GM23338 (cell line): ENCODE measurements around the gene GRID2. TPM values are rescaled to one million over a fixed set of nuclear protein-coding genes. Genes with fewer than 3 reads are reported as not detected.
"Not testable (repeated sequence)": the region's sequence is repeated elsewhere in the genome, so short reads cannot be mapped to it uniquely, and the experiment has no call there.

Experiments
- ATAC-seq: fragments of 200-7000 bp; cut with Tn5 transposase; 3 replicates; pipeline ENCODE4 v1.9.1; 2020
- DNase-seq: peaks from one replicate; pipeline ENCODE4 v3.0.0-alpha.2; 2015; ENCODE audit warnings: low spot score
- H2AFZ ChIP-seq: fragments of 200-600 bp; sonication (generic); 2 replicates; pipeline ENCODE4 v1.8.0; 2016; ENCODE audit warnings: antibody characterized with exemption, mild to moderate bottlenecking, moderate library complexity
- H3F3A ChIP-seq: fragments of 200-600 bp; sonication (generic); replicated peaks from 2 replicates; pipeline ENCODE4 v1.8.0; 2017; ENCODE audit warnings: antibody characterized with exemption, mixed run types, low read depth
- H3K27ac ChIP-seq: fragments of 200-600 bp; sonication (generic); 2 replicates; pipeline ENCODE4 v1.6.1; 2016; ENCODE audit warnings: low read depth
- H3K27me3 ChIP-seq: fragments of 200-600 bp; sonication (generic); 2 replicates; pipeline ENCODE4 v1.8.0; 2016; ENCODE audit warnings: mild to moderate bottlenecking, mixed run types, moderate library complexity; ENCODE audit not compliant: insufficient read depth
- H3K36me3 ChIP-seq: fragments of 200-600 bp; sonication (generic); 2 replicates; pipeline ENCODE4 v1.8.0; 2016; ENCODE audit warnings: mild to moderate bottlenecking; ENCODE audit not compliant: insufficient read depth
- H3K4me1 ChIP-seq: fragments of 200-600 bp; sonication (generic); 2 replicates; pipeline ENCODE4 v1.8.0; 2016; ENCODE audit warnings: mild to moderate bottlenecking, moderate library complexity; ENCODE audit not compliant: insufficient read depth
- H3K4me2 ChIP-seq: fragments of 200-600 bp; sonication (generic); 2 replicates; pipeline ENCODE4 v1.7.1; 2017; ENCODE audit warnings: mixed run types
- H3K4me3 ChIP-seq: fragments of 200-600 bp; sonication (generic); 2 replicates; pipeline ENCODE4 v1.6.1; 2016; ENCODE audit warnings: mixed run types
- H3K79me2 ChIP-seq: fragments of 200-600 bp; sonication (generic); replicated peaks from 2 replicates; pipeline ENCODE4 v1.8.0; 2017; ENCODE audit warnings: mild to moderate bottlenecking; ENCODE audit not compliant: insufficient read depth
- H3K9me2 ChIP-seq: fragments of 200-600 bp; sonication (generic); 2 replicates; pipeline ENCODE4 v1.8.0; 2017; ENCODE audit not compliant: insufficient read depth
- H4K20me1 ChIP-seq: fragments of 200-600 bp; sonication (generic); replicated peaks from 2 replicates; pipeline ENCODE4 v1.8.0; 2017; ENCODE audit warnings: mild to moderate bottlenecking; ENCODE audit not compliant: insufficient read depth
- H3K27ac Mint-ChIP-seq: 2 replicates; pipeline ENCODE4 v1.8.0; 2020; ENCODE audit warnings: inconsistent platforms, mild to moderate bottlenecking, moderate library complexity, mixed read lengths
- H3K27me3 Mint-ChIP-seq: 3 replicates; pipeline ENCODE4 v1.8.0; 2022; ENCODE audit warnings: low read depth, mild to moderate bottlenecking, moderate library complexity, mixed read lengths, inconsistent platforms; ENCODE audit not compliant: insufficient read depth, poor library complexity
- H3K36me3 Mint-ChIP-seq: 3 replicates; pipeline ENCODE4 v1.8.0; 2021; ENCODE audit warnings: low read depth, mild to moderate bottlenecking, inconsistent platforms, moderate library complexity, mixed read lengths
- H3K4me1 Mint-ChIP-seq: 3 replicates; pipeline ENCODE4 v1.8.0; 2020; ENCODE audit warnings: mild to moderate bottlenecking, inconsistent platforms, mixed read lengths
- H3K4me3 Mint-ChIP-seq: 3 replicates; pipeline ENCODE4 v1.8.0; 2021; ENCODE audit warnings: moderate library complexity, mild to moderate bottlenecking, inconsistent platforms, mixed read lengths
- H3K9me3 Mint-ChIP-seq: 3 replicates; pipeline ENCODE4 v1.8.0; 2020; ENCODE audit warnings: moderate library complexity, mild to moderate bottlenecking, inconsistent platforms, mixed read lengths
- CREB1 ChIP-seq: fragments of 250-450 bp; sonication (Bioruptor Pico); IDR thresholded peaks from 2 replicates; pipeline ENCODE4 v1.5.0; 2020; ENCODE audit warnings: low read depth, mild to moderate bottlenecking, moderate library complexity
- CTCF ChIP-seq, 2 experiments: fragments of 200-600 bp in 1 of 2; sonication (generic) in 1 of 2; conservative IDR thresholded peaks; 2 replicates each; pipeline versions ENCODE4 v1.5.1 to v1.6.1; 2016 to 2017; ENCODE audit warnings: antibody characterized with exemption in 2 of 2, low read depth in 2 of 2, mild to moderate bottlenecking in 2 of 2, moderate library complexity in 1 of 2
- ETS1 ChIP-seq: IDR thresholded peaks from 2 replicates; pipeline ENCODE4 v1.6.1; 2016; ENCODE audit warnings: antibody characterized with exemption
- EZH2 ChIP-seq: fragments of 200-600 bp; sonication (generic); IDR thresholded peaks from one replicate; pipeline ENCODE4 v1.8.0; 2017; ENCODE audit warnings: antibody characterized with exemption, mild to moderate bottlenecking, low read depth; ENCODE audit not compliant: unreplicated experiment
- NANOG ChIP-seq: IDR thresholded peaks from 2 replicates; pipeline ENCODE4 v1.6.1; 2016; ENCODE audit warnings: antibody characterized with exemption, borderline replicate concordance
- POLR2AphosphoS5 ChIP-seq: IDR thresholded peaks from 2 replicates; pipeline ENCODE4 v1.6.1; 2016; ENCODE audit warnings: antibody characterized with exemption, low read depth
- ZNF331 ChIP-seq: fragments of 250-450 bp; sonication (Bioruptor Pico); IDR thresholded peaks from 2 replicates; pipeline ENCODE4 v1.5.0; 2020; ENCODE audit warnings: low read depth, mild to moderate bottlenecking, moderate library complexity
- polyA plus RNA-seq: library from polyadenylated mRNA; unstranded; fragments of >200 nt; fragmentation: Nextera tagmentation; extraction: Ambion mirVana; gene quantifications from 2 replicates; pipeline ENCODE4 v1.2.1, GENCODE V29; 2016
- total RNA-seq: library from RNA; depleted of rRNA; stranded (reverse); fragments of >200 nt; shearing (Covaris generic); gene quantifications from 2 replicates; pipeline ENCODE4 v1.2.3, GENCODE V29; 2014

GRID2 gene
- total and polyA plus RNA-seq, 2 experiments from 2014 or later = 19.9 to 65.4 TPM

GRCh38 chr4:92270908-92271307, 32.9 kb upstream of the GRID2 start:
- peak; percentile 98 for ATAC-seq

GRCh38 chr4:92271551-92271950, 32.2 kb upstream of the GRID2 start:
- not testable (repeated sequence) for H3K4me3 Mint-ChIP-seq, H3K27ac Mint-ChIP-seq, DNase-seq, H3K9me2 ChIP-seq, H2AFZ ChIP-seq, H3K27me3 ChIP-seq, H3K36me3 Mint-ChIP-seq
- Histone ChIP-seq H3F3A (peaks cover 41% of the 10 kb centered on the region), H4K20me1 (peaks cover 41% of the 10 kb centered on the region), H3K4me1 (peaks cover 45% of the 10 kb centered on the region), H3K36me3 (peaks cover 80% of the 10 kb centered on the region), H3K79me2 (peaks cover 98% of the 10 kb centered on the region), H3K4me2 (peak overlapping the region; percentile 74), H3K4me3 (peak overlapping the region; percentile 91), H3K27ac (peak overlapping the region; percentile 89)
- H3K9me3 Mint-ChIP-seq = peaks cover 11% of the 10 kb centered on the region
- TF ChIP-seq ETS1 = peak; percentile 32; the same call in 1 of the 2 replicates
- TF ChIP-seq NANOG = peak; percentile 84
- peak; percentile 47; the same call in 1 of the 2 replicates for TF ChIP-seq CREB1 (CRISPR knock-in tag)
- peaks cover 18% of the 10 kb centered on the region for H3K27me3 Mint-ChIP-seq
- peaks cover 37% of the 10 kb centered on the region for H3K4me1 Mint-ChIP-seq
- peak; percentile 33 for ATAC-seq

More at GRCh38 chr4:92270908-92271307, 32.9 kb upstream of the GRID2 start:
- peaks cover 85% of the 10 kb centered on the region for H3K36me3 ChIP-seq
- H3K27ac Mint-ChIP-seq = no peak overlapping the region; the same call in 1 of the 2 replicates
- peak overlapping the region; percentile 91 for H3K4me3 ChIP-seq
- DNase-seq = peak; percentile 74
- peaks cover 38% of the 10 kb centered on the region for H3K4me1 Mint-ChIP-seq
- H3K4me1 ChIP-seq = peaks cover 46% of the 10 kb centered on the region
- no peak overlapping the region for H3K4me3 Mint-ChIP-seq
- H4K20me1 ChIP-seq = peaks cover 44% of the 10 kb centered on the region
- H3K27me3 ChIP-seq = no peaks in the 10 kb centered on the region
- no peaks in the 10 kb centered on the region; the same call in 1 of the 3 replicates for H3K36me3 Mint-ChIP-seq
- no peak overlapping the region for H2AFZ ChIP-seq
- peak overlapping the region; percentile 86 for H3K27ac ChIP-seq
- H3K79me2 ChIP-seq = peaks cover 99% of the 10 kb centered on the region
- TF ChIP-seq NANOG (no peak), ZNF331 (CRISPR knock-in tag) (no peak), EZH2 (no peak), POLR2AphosphoS5 (no peak; the same call in 1 of the 2 replicates), CTCF (conservative IDR thresholded peaks at IDR 0.05; ENCODE audit: low read depth in 2 of 2) (peak; percentile 63 to 67)
- peaks cover 15% of the 10 kb centered on the region for H3K27me3 Mint-ChIP-seq
- H3K9me2 ChIP-seq = no peaks in the 10 kb centered on the region
- H3F3A ChIP-seq = peaks cover 41% of the 10 kb centered on the region
- peak overlapping the region; percentile 74 for H3K4me2 ChIP-seq
- H3K9me3 Mint-ChIP-seq = peaks cover 10% of the 10 kb centered on the region
